A673 (cell line): Measurements from ENCODE around the gene IL10RA. TPM values are rescaled to one million over a fixed set of nuclear protein-coding genes. Genes with fewer than 3 reads are reported as not detected.

Source experiments
- BruUV-seq: library from RNA; stranded (reverse); fragments of 400-500 nt; replicated peaks from 2 replicates; lab custom pipeline; 2021; lab: Mats Ljungman, UMichigan
- CTCF ChIA-PET: fragments of 300-600 bp; sonication (Branson Sonifier 250); formaldehyde crosslinking; loops from one replicate; lab custom pipeline; 2022; ENCODE audit warnings: antibody characterized with exemption; lab: Charles Lee
- POLR2A ChIA-PET: fragments of 300-600 bp; sonication (Branson Sonifier 250); formaldehyde crosslinking; loops from one replicate; lab custom pipeline; 2022; ENCODE audit warnings: antibody characterized with exemption; ENCODE audit not compliant: low non-redundant PET; lab: Charles Lee
- DNase-seq: peaks from one replicate; pipeline ENCODE4 v3.0.0-alpha.2; 2015; ENCODE audit warnings: low spot score
- H3K27ac ChIP-seq: fragments of 200-600 bp; sonication (generic); 2 replicates; pipeline ENCODE4 v1.5.1; 2016; ENCODE audit warnings: mixed run types, low read depth, mild to moderate bottlenecking, mixed read lengths, antibody characterized with exemption, low read length; ENCODE audit not compliant: poor library complexity, severe bottlenecking
- H3K27me3 ChIP-seq: fragments of 200-600 bp; sonication (generic); replicated peaks from 2 replicates; pipeline ENCODE4 v1.6.1; 2017; ENCODE audit warnings: mixed run types, low read depth, mild to moderate bottlenecking, mixed read lengths, antibody characterized with exemption, low read length; ENCODE audit not compliant: insufficient read depth, poor library complexity
- H3K36me3 ChIP-seq: fragments of 200-600 bp; sonication (generic); 2 replicates; pipeline ENCODE4 v1.6.1; 2016; ENCODE audit warnings: mixed run types, mild to moderate bottlenecking, mixed read lengths, antibody characterized with exemption, low read length; ENCODE audit not compliant: insufficient read depth, poor library complexity, severe bottlenecking
- H3K4me1 ChIP-seq: fragments of 200-600 bp; sonication (generic); 2 replicates; pipeline ENCODE4 v1.6.1; 2017; ENCODE audit warnings: mixed run types, mild to moderate bottlenecking, mixed read lengths, antibody characterized with exemption, low read length; ENCODE audit not compliant: insufficient read depth, poor library complexity, severe bottlenecking
- H3K4me3 ChIP-seq: fragments of 200-600 bp; sonication (generic); 2 replicates; pipeline ENCODE4 v1.5.1; 2016; ENCODE audit warnings: low read depth, mixed run types, mild to moderate bottlenecking, mixed read lengths, low read length; ENCODE audit not compliant: poor library complexity, severe bottlenecking
- H3K9me3 ChIP-seq: fragments of 200-600 bp; sonication (generic); 2 replicates; pipeline ENCODE4 v1.6.1; 2016; ENCODE audit warnings: mixed run types, low read depth, mild to moderate bottlenecking, mixed read lengths, antibody characterized with exemption, low read length; ENCODE audit not compliant: poor library complexity, severe bottlenecking
- EZH2 ChIP-seq: fragments of 200-600 bp; sonication (generic); IDR thresholded peaks from 2 replicates; pipeline ENCODE4 v1.6.1; 2017; ENCODE audit warnings: borderline replicate concordance, low read depth, mild to moderate bottlenecking, mixed read lengths, antibody characterized with exemption, low read length; ENCODE audit not compliant: poor library complexity, severe bottlenecking
- intact Hi-C: fragments of 100-400 bp; cut with micrococcal nuclease; formaldehyde crosslinking; loops from one replicate; pipeline ENCODE4 v1.10.0; 2022; ENCODE audit not compliant: unreplicated experiment
- total RNA-seq: library from RNA; stranded (reverse); gene quantifications from 2 replicates; pipeline ENCODE4 v1.2.3, GENCODE V29; 2021
- TF ChIP-seq, protein P1 (sequence below): fragments of 300-800, 200-600 bp; sonication (generic); conservative IDR thresholded peaks from 2 replicates; pipeline ENCODE4 v1.5.1; 2017; ENCODE audit warnings: low read depth, mild to moderate bottlenecking, antibody characterized with exemption, low read length, moderate library complexity, mixed read lengths

IL10RA gene
- total RNA-seq, 1 experiment from 2014 or later = not detected

GRCh38 chr11:117999354-117999993 is 13.3 kb downstream of the IL10RA start:
- Histone ChIP-seq H3K36me3 (no peaks in the 10 kb centered on the region), H3K4me1 (peaks cover 12% of the 10 kb centered on the region), H3K9me3 (no peaks in the 10 kb centered on the region), H3K27me3 (no peaks in the 10 kb centered on the region), H3K4me3 (no peak overlapping the region), H3K27ac (no peak overlapping the region)
- ChIA-PET CTCF (no interaction called here), POLR2A (no interaction called here)
- no TSS peak for BruUV-seq
- TF ChIP-seq, protein P1, sequence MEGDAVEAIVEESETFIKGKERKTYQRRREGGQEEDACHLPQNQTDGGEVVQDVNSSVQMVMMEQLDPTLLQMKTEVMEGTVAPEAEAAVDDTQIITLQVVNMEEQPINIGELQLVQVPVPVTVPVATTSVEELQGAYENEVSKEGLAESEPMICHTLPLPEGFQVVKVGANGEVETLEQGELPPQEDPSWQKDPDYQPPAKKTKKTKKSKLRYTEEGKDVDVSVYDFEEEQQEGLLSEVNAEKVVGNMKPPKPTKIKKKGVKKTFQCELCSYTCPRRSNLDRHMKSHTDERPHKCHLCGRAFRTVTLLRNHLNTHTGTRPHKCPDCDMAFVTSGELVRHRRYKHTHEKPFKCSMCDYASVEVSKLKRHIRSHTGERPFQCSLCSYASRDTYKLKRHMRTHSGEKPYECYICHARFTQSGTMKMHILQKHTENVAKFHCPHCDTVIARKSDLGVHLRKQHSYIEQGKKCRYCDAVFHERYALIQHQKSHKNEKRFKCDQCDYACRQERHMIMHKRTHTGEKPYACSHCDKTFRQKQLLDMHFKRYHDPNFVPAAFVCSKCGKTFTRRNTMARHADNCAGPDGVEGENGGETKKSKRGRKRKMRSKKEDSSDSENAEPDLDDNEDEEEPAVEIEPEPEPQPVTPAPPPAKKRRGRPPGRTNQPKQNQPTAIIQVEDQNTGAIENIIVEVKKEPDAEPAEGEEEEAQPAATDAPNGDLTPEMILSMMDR = no peak
- TF ChIP-seq EZH2 = no peak
- DNase-seq = no peak
- intact Hi-C loops = no loop called here

- intact Hi-C loops = no loop called here
- CTCF ChIA-PET = no interaction called here
- Histone ChIP-seq H3K4me1 (peaks cover 12% of the 10 kb centered on the region), H3K36me3 (no peaks in the 10 kb centered on the region), H3K27me3 (no peaks in the 10 kb centered on the region), H3K4me3 (no peak overlapping the region), H3K9me3 (no peaks in the 10 kb centered on the region), H3K27ac (no peak overlapping the region)
- POLR2A ChIA-PET = no interaction called here
- no TSS peak for BruUV-seq
- TF ChIP-seq EZH2 = no peak
- DNase-seq = no peak
Measured at GRCh38 chr11:118000067-118000849, 14.1 kb downstream of the IL10RA start.

- intact Hi-C loops = no loop called here
- POLR2A ChIA-PET = no interaction called here
- no peak for DNase-seq
- H3K36me3 ChIP-seq = no peaks in the 10 kb centered on the region
- no peaks in the 10 kb centered on the region for H3K9me3 ChIP-seq
- no TSS peak for BruUV-seq
- CTCF ChIA-PET = no interaction called here
- H3K4me3 ChIP-seq = no peak overlapping the region
- TF ChIP-seq, protein P1 = no peak
- no peaks in the 10 kb centered on the region for H3K27me3 ChIP-seq
- H3K4me1 ChIP-seq = peaks cover 12% of the 10 kb centered on the region
- H3K27ac ChIP-seq = no peak overlapping the region
Measured at GRCh38 chr11:118000850-118001228, 14.6 kb downstream of the IL10RA start.
